HEK293 (cell line): Measurements from ENCODE around the gene WAC.

Source experiments
- BCL11A ChIP-seq: fragments of 450-650 bp; formaldehyde crosslinking; IDR thresholded peaks from 2 replicates; pipeline ENCODE4 v1.5.1; 2016; ENCODE audit warnings: low read depth, missing biosample characterization, missing genetic modification characterization
- GLI4 ChIP-seq: fragments of 450-650 bp; formaldehyde crosslinking; IDR thresholded peaks from 2 replicates; pipeline ENCODE4 v1.5.1; 2016; ENCODE audit warnings: missing biosample characterization, missing genetic modification characterization
- GLIS1 ChIP-seq: fragments of 450-650 bp; formaldehyde crosslinking; IDR thresholded peaks from 2 replicates; pipeline ENCODE4 v1.5.1; 2016; ENCODE audit warnings: missing biosample characterization, missing genetic modification characterization
- IKZF3 ChIP-seq: fragments of 450-650 bp; IDR thresholded peaks from 2 replicates; pipeline ENCODE4 v1.5.0; 2018; ENCODE audit warnings: missing biosample characterization, mild to moderate bottlenecking, missing genetic modification characterization, moderate library complexity
- KLF1 ChIP-seq: fragments of 450-650 bp; formaldehyde crosslinking; IDR thresholded peaks from 2 replicates; pipeline ENCODE4 v1.5.1; 2016; ENCODE audit warnings: missing biosample characterization, missing genetic modification characterization
- KLF10 ChIP-seq: fragments of 450-650 bp; IDR thresholded peaks from 2 replicates; pipeline ENCODE4 v1.5.1; 2018; ENCODE audit warnings: missing biosample characterization, mild to moderate bottlenecking, missing genetic modification characterization
- KLF9 ChIP-seq: fragments of 450-650 bp; formaldehyde crosslinking; IDR thresholded peaks from 2 replicates; pipeline ENCODE4 v1.5.1; 2016; ENCODE audit warnings: missing biosample characterization, missing genetic modification characterization, low read depth
- OSR2 ChIP-seq: fragments of 450-650 bp; formaldehyde crosslinking; IDR thresholded peaks from 2 replicates; pipeline ENCODE4 v1.5.1; 2016; ENCODE audit warnings: missing biosample characterization, missing genetic modification characterization
- PATZ1 ChIP-seq: fragments of 450-650 bp; formaldehyde crosslinking; IDR thresholded peaks from 2 replicates; pipeline ENCODE4 v1.5.1; 2016; ENCODE audit warnings: missing biosample characterization, missing genetic modification characterization
- SP3 ChIP-seq: fragments of 450-650 bp; formaldehyde crosslinking; IDR thresholded peaks from 2 replicates; pipeline ENCODE4 v1.5.1; 2016; ENCODE audit warnings: missing biosample characterization, missing genetic modification characterization
- SP7 ChIP-seq: fragments of 450-650 bp; formaldehyde crosslinking; IDR thresholded peaks from 2 replicates; pipeline ENCODE4 v1.5.1; 2016; ENCODE audit warnings: missing biosample characterization, missing genetic modification characterization
- YY2 ChIP-seq: fragments of 450-650 bp; formaldehyde crosslinking; IDR thresholded peaks from 2 replicates; pipeline ENCODE4 v1.5.1; 2016; ENCODE audit warnings: missing biosample characterization, missing genetic modification characterization
- ZBTB17 ChIP-seq: fragments of 450-650 bp; formaldehyde crosslinking; IDR thresholded peaks from 2 replicates; pipeline ENCODE4 v1.5.1; 2016; ENCODE audit warnings: missing biosample characterization, missing genetic modification characterization
- ZEB2 ChIP-seq: fragments of 450-650 bp; formaldehyde crosslinking; IDR thresholded peaks from 2 replicates; pipeline ENCODE4 v1.5.1; 2016; ENCODE audit warnings: missing biosample characterization, missing genetic modification characterization
- ZFP41 ChIP-seq: fragments of 450-650 bp; formaldehyde crosslinking; IDR thresholded peaks from 2 replicates; pipeline ENCODE4 v1.5.1; 2016; ENCODE audit warnings: missing biosample characterization, missing genetic modification characterization, borderline replicate concordance
- ZNF10 ChIP-seq: fragments of 450-650 bp; formaldehyde crosslinking; IDR thresholded peaks from 2 replicates; pipeline ENCODE4 v1.5.1; 2017; ENCODE audit warnings: missing biosample characterization, missing genetic modification characterization
- ZNF157 ChIP-seq: fragments of 450-650 bp; formaldehyde crosslinking; IDR thresholded peaks from 2 replicates; pipeline ENCODE4 v1.5.1; 2016; ENCODE audit warnings: missing biosample characterization, missing genetic modification characterization
- ZNF16 ChIP-seq: fragments of 450-650 bp; formaldehyde crosslinking; IDR thresholded peaks from 2 replicates; pipeline ENCODE4 v1.5.1; 2016; ENCODE audit warnings: low read depth, missing biosample characterization, missing genetic modification characterization
- ZNF175 ChIP-seq: fragments of 450-650 bp; formaldehyde crosslinking; IDR thresholded peaks from 2 replicates; pipeline ENCODE4 v1.5.1; 2016; ENCODE audit warnings: missing biosample characterization, missing genetic modification characterization
- ZNF324 ChIP-seq: fragments of 450-650 bp; formaldehyde crosslinking; IDR thresholded peaks from 2 replicates; pipeline ENCODE4 v1.5.1; 2016; ENCODE audit warnings: missing biosample characterization, missing genetic modification characterization
- ZNF366 ChIP-seq: fragments of 450-650 bp; formaldehyde crosslinking; conservative IDR thresholded peaks from 2 replicates; pipeline ENCODE4 v1.5.1; 2016; ENCODE audit warnings: missing biosample characterization, missing genetic modification characterization
- ZNF37A ChIP-seq: fragments of 450-650 bp; IDR thresholded peaks from 2 replicates; pipeline ENCODE4 v1.5.1; 2018; ENCODE audit warnings: missing biosample characterization, missing genetic modification characterization
- ZNF391 ChIP-seq: fragments of 450-650 bp; formaldehyde crosslinking; IDR thresholded peaks from 2 replicates; pipeline ENCODE4 v1.5.1; 2016; ENCODE audit warnings: low read depth, missing biosample characterization, missing genetic modification characterization, borderline replicate concordance
- ZNF394 ChIP-seq: fragments of 450-650 bp; formaldehyde crosslinking; IDR thresholded peaks from 2 replicates; pipeline ENCODE4 v1.5.1; 2016; ENCODE audit warnings: missing biosample characterization, missing genetic modification characterization, mild to moderate bottlenecking, moderate library complexity, borderline replicate concordance
- ZNF501 ChIP-seq: fragments of 450-650 bp; formaldehyde crosslinking; IDR thresholded peaks from 2 replicates; pipeline ENCODE4 v1.5.1; 2016; ENCODE audit warnings: missing biosample characterization, missing genetic modification characterization
- ZNF558 ChIP-seq: fragments of 450-650 bp; formaldehyde crosslinking; IDR thresholded peaks from 2 replicates; pipeline ENCODE4 v1.5.1; 2016; ENCODE audit warnings: missing biosample characterization, missing genetic modification characterization
- ZNF585B ChIP-seq: fragments of 450-650 bp; formaldehyde crosslinking; IDR thresholded peaks from 2 replicates; pipeline ENCODE4 v1.5.1; 2016; ENCODE audit warnings: missing biosample characterization, missing genetic modification characterization
- ZNF596 ChIP-seq: fragments of 450-650 bp; IDR thresholded peaks from 2 replicates; pipeline ENCODE4 v1.5.0; 2018; ENCODE audit warnings: missing biosample characterization, mild to moderate bottlenecking, missing genetic modification characterization, moderate library complexity
- ZNF600 ChIP-seq: fragments of 450-650 bp; formaldehyde crosslinking; IDR thresholded peaks from 2 replicates; pipeline ENCODE4 v1.5.1; 2016; ENCODE audit warnings: missing biosample characterization, missing genetic modification characterization
- ZNF610 ChIP-seq: fragments of 450-650 bp; formaldehyde crosslinking; IDR thresholded peaks from 2 replicates; pipeline ENCODE4 v1.5.1; 2016; ENCODE audit warnings: missing biosample characterization, missing genetic modification characterization, borderline replicate concordance
- ZNF623 ChIP-seq: fragments of 450-650 bp; formaldehyde crosslinking; IDR thresholded peaks from 2 replicates; pipeline ENCODE4 v1.5.1; 2016; ENCODE audit warnings: missing biosample characterization, missing genetic modification characterization
- ZNF629 ChIP-seq: fragments of 450-650 bp; formaldehyde crosslinking; IDR thresholded peaks from 2 replicates; pipeline ENCODE4 v1.5.1; 2017; ENCODE audit warnings: missing biosample characterization, missing genetic modification characterization
- ZNF664 ChIP-seq: fragments of 450-650 bp; formaldehyde crosslinking; IDR thresholded peaks from 2 replicates; pipeline ENCODE4 v1.5.1; 2016; ENCODE audit warnings: missing biosample characterization, missing genetic modification characterization
- ZNF692 ChIP-seq: fragments of 450-650 bp; formaldehyde crosslinking; IDR thresholded peaks from 2 replicates; pipeline ENCODE4 v1.5.1; 2016; ENCODE audit warnings: missing biosample characterization, missing genetic modification characterization
- ZSCAN16 ChIP-seq: fragments of 450-650 bp; formaldehyde crosslinking; IDR thresholded peaks from 2 replicates; pipeline ENCODE4 v1.5.1; 2016; ENCODE audit warnings: missing biosample characterization, missing genetic modification characterization
- ZSCAN23 ChIP-seq: fragments of 450-650 bp; formaldehyde crosslinking; IDR thresholded peaks from 2 replicates; pipeline ENCODE4 v1.5.1; 2016; ENCODE audit warnings: missing biosample characterization, missing genetic modification characterization

WAC gene

GRCh38 chr10:28668363-28669226 is 135.7 kb downstream of the WAC start (continued):
- TF ChIP-seq ZNF394 (tag by site-specific recombination) (no peak; the same call in 1 of the 2 replicates), ZNF610 (tag by site-specific recombination) (peak; percentile 97; the same call in 1 of the 2 replicates), GLIS1 (tag by site-specific recombination) (no peak), OSR2 (tag by site-specific recombination) (peak; percentile 13; the same call in 1 of the 2 replicates), ZFP41 (tag by site-specific recombination) (no peak), ZNF391 (tag by site-specific recombination) (peak; percentile 48; the same call in 1 of the 2 replicates), ZNF366 (tag by site-specific recombination) (peak; percentile 86), ZNF501 (tag by site-specific recombination) (peak; percentile 62; the same call in 1 of the 2 replicates), ZSCAN23 (0 out of 2 replicates have a peak, but pooled peaks have one; percentile 57), ZNF596 (tag by site-specific recombination) (peak; percentile 74), ZNF175 (tag by site-specific recombination) (no peak), KLF10 (tag by site-specific recombination) (peak; percentile 20; the same call in 1 of the 2 replicates), ZNF37A (no peak), ZBTB17 (tag by site-specific recombination) (peak; percentile 97), YY2 (no peak), ZNF16 (tag by site-specific recombination) (no peak), PATZ1 (tag by site-specific recombination) (peak; percentile 32; the same call in 1 of the 2 replicates), ZNF157 (tag by site-specific recombination) (no peak), ZNF629 (tag by site-specific recombination) (peak; percentile 75), ZNF623 (0 out of 2 replicates have a peak, but pooled peaks have one; percentile 17), KLF1 (peak; percentile 66; the same call in 1 of the 2 replicates), ZNF558 (0 out of 2 replicates have a peak, but pooled peaks have one; percentile 10), SP7 (tag by site-specific recombination) (peak; percentile 92), GLI4 (tag by site-specific recombination) (no peak), ZNF10 (tag by site-specific recombination) (no peak), ZNF664 (0 out of 2 replicates have a peak, but pooled peaks have one; percentile 15), ZEB2 (tag by site-specific recombination) (peak; percentile 76; the same call in 1 of the 2 replicates), ZNF324 (tag by site-specific recombination) (0 out of 2 replicates have a peak, but pooled peaks have one; percentile 50), ZSCAN16 (0 out of 2 replicates have a peak, but pooled peaks have one; percentile 21), BCL11A (tag by site-specific recombination) (no peak), IKZF3 (tag by site-specific recombination) (peak; percentile 59), SP3 (tag by site-specific recombination) (peak; percentile 53), ZNF585B (no peak), ZNF600 (tag by site-specific recombination) (no peak), KLF9 (tag by site-specific recombination) (peak; percentile 44), ZNF692 (tag by site-specific recombination) (peak; percentile 45; the same call in 1 of the 2 replicates)
